ENCODE results near the gene MKI67.

Gene MKI67

GRCh38 chr10:128101901-128102300, 24.3 kb downstream of the MKI67 start:
- Histone ChIP-seq H4K20me1 (ENCODE audit: insufficient read depth, low read length) (no peaks in the 10 kb centered on the region; the same call in 1 of the 2 replicates), H3K4me3 (ENCODE audit: low read length) (no peak overlapping the region)

DNA sequence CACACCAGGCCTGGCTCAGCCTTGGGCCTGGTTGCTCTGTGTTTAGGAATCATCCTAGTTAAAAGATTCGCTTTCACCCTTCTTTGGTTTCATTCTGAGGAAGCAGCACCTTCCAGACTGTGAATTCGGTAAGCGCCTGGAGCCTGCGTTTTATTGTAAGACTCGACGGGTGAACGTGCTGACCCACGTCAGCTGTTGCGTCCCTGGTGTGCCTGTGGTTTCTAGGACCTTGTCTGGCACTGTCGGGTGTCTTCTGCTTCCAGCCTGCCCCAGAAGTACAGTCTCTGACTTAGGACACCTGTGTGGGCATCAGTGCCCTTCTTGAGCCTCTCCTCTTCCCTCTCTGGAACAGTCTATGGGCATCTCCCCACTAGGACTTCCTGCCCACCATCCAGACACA, 26.3 kb downstream of the MKI67 start:
- Histone ChIP-seq H3F3A (ENCODE audit: insufficient read depth, low read length) (peaks cover 32% of the 10 kb centered on the region), H3K27ac (ENCODE audit: low read length) (no peak overlapping the region), H3K36me3 (replicated peaks; ENCODE audit: insufficient read depth, low read length) (peaks cover 40% of the 10 kb centered on the region), H3K27me3 (replicated peaks; ENCODE audit: insufficient read depth, low read length) (no peaks in the 10 kb centered on the region), H3K79me2 (ENCODE audit: low read length) (peaks cover 55% of the 10 kb centered on the region), H3K4me3 (ENCODE audit: low read length) (no peak overlapping the region), H2AFZ (ENCODE audit: low read length) (no peak overlapping the region), H3K4me1 (ENCODE audit: low read length) (no peaks in the 10 kb centered on the region), H4K20me1 (ENCODE audit: insufficient read depth, low read length) (no peaks in the 10 kb centered on the region; the same call in 1 of the 2 replicates), H3K9me2 (replicated peaks; ENCODE audit: insufficient read depth, low read length) (no peaks in the 10 kb centered on the region), H3K9me3 (replicated peaks; ENCODE audit: insufficient read depth, low read length) (no peaks in the 10 kb centered on the region), H3K4me2 (ENCODE audit: low read depth, low read length) (no peak overlapping the region), H3K9ac (ENCODE audit: low read length) (no peak overlapping the region)
- TF ChIP-seq EZH2 (optimal IDR thresholded peaks at IDR 0.05; ENCODE audit: low read depth, low read length) = no peak
- TF ChIP-seq EZH2phosphoT487 (IDR thresholded peaks at IDR 0.05; ENCODE audit: low read length) = no peak
- no peak for TF ChIP-seq CTCF (IDR thresholded peaks at IDR 0.05; ENCODE audit: low read length)
- no peak for DNase-seq

More at GRCh38 chr10:128101901-128102300, 24.3 kb downstream of the MKI67 start:
- Histone ChIP-seq H3K4me2 (ENCODE audit: low read depth, low read length) (no peak overlapping the region), H3K9me3 (replicated peaks; ENCODE audit: insufficient read depth, low read length) (no peaks in the 10 kb centered on the region), H3K79me2 (ENCODE audit: low read length) (peaks cover 75% of the 10 kb centered on the region), H3K27ac (ENCODE audit: low read length) (no peak overlapping the region), H3K36me3 (replicated peaks; ENCODE audit: insufficient read depth, low read length) (peaks cover 57% of the 10 kb centered on the region), H3F3A (ENCODE audit: insufficient read depth, low read length) (peaks cover 27% of the 10 kb centered on the region), H3K9me2 (replicated peaks; ENCODE audit: insufficient read depth, low read length) (no peaks in the 10 kb centered on the region), H3K27me3 (replicated peaks; ENCODE audit: insufficient read depth, low read length) (no peaks in the 10 kb centered on the region), H2AFZ (ENCODE audit: low read length) (no peak overlapping the region), H3K4me1 (ENCODE audit: low read length) (no peaks in the 10 kb centered on the region), H3K9ac (ENCODE audit: low read length) (no peak overlapping the region)
- TF ChIP-seq CTCF (IDR thresholded peaks at IDR 0.05; ENCODE audit: low read length) (no peak), EZH2phosphoT487 (IDR thresholded peaks at IDR 0.05; ENCODE audit: low read length) (no peak), EZH2 (optimal IDR thresholded peaks at IDR 0.05; ENCODE audit: low read depth, low read length) (no peak)
- DNase-seq = no peak

DNA sequence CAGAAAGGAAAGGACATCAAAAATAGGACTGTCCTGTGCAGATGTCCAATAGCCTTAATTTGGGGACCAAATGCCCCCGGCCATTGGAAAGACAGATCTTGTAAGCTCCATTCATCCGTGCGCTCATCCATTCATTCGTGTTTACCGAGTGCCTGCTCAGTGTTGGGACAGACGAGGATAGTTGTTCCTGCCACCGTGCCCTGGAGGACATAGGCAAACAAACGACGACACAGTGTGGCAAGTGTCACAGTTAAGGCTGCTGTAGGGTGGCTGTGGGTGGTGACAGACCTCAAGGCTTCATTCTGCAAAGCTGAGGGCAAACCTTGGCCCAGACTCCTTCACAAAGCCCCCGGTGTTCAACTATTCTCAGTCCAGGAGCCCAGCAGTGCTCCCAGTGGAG, 27.6 kb downstream of the MKI67 start:
- Histone ChIP-seq H3K9me2 (replicated peaks; ENCODE audit: insufficient read depth, low read length) (no peaks in the 10 kb centered on the region), H3K4me1 (ENCODE audit: low read length) (no peaks in the 10 kb centered on the region), H3F3A (ENCODE audit: insufficient read depth, low read length) (peaks cover 26% of the 10 kb centered on the region), H3K79me2 (ENCODE audit: low read length) (peaks cover 42% of the 10 kb centered on the region), H3K9ac (ENCODE audit: low read length) (no peak overlapping the region), H3K27ac (ENCODE audit: low read length) (no peak overlapping the region), H3K4me3 (ENCODE audit: low read length) (no peak overlapping the region), H3K4me2 (ENCODE audit: low read depth, low read length) (no peak overlapping the region), H2AFZ (ENCODE audit: low read length) (no peak overlapping the region), H3K36me3 (replicated peaks; ENCODE audit: insufficient read depth, low read length) (peaks cover 32% of the 10 kb centered on the region), H3K9me3 (replicated peaks; ENCODE audit: insufficient read depth, low read length) (no peaks in the 10 kb centered on the region), H4K20me1 (ENCODE audit: insufficient read depth, low read length) (no peaks in the 10 kb centered on the region; the same call in 1 of the 2 replicates), H3K27me3 (replicated peaks; ENCODE audit: insufficient read depth, low read length) (no peaks in the 10 kb centered on the region)
- no peak for DNase-seq
- TF ChIP-seq EZH2 (optimal IDR thresholded peaks at IDR 0.05; ENCODE audit: low read depth, low read length) (no peak), EZH2phosphoT487 (IDR thresholded peaks at IDR 0.05; ENCODE audit: low read length) (no peak), CTCF (IDR thresholded peaks at IDR 0.05; ENCODE audit: low read length) (no peak)
